ENCODE measurements around the gene PRKRIP1. TPM values are rescaled to one million over a fixed set of nuclear protein-coding genes. Genes with fewer than 3 reads are reported as not detected.

The PRKRIP1 gene
- total and polyA plus RNA-seq, 2 experiments from 2014 or later = 60.1 to 76.3 TPM

DNA sequence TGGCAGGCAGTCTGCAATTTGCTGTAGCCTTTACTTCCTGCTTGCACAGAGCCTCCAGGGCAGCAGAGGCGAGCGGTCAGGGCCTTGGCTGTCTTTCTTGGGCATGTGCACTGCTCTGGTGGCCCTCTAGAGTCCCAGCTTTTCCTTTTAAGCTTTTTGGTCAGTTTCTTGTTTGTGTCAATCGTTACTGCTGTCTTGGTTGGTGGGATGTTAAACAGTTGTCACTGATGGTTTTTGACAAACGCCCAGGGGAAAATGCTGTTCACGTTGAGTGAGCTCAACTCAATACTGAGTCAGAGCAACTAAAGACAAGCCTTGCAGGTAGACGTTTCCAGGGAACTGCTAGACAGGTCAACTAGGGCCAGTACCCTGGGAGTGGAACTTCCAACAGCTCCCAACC lies 14.0 kb downstream of the PRKRIP1 start:
- peaks cover 55% of the 10 kb centered on the region for H3K36me3 ChIP-seq

DNA sequence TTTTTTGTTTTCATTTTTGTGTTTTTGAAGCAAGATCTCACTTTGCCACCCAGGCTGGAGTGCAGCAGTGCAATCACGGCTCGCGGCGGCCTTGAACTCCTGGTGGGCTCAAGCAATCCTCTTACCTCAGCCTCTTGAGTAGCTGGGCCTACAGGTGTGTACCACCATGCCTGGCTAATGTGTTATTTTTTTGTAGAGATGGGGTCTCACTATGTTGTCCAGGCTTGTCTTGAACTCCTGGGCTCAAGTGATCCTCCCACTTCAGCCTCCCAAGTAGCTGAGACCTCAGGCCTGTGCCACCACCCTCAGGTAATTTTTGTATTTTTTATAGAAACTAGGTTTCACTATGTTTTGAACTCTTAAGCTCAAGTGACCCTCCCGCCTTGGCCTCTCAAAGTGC lies 14.8 kb downstream of the PRKRIP1 start:
- Histone ChIP-seq H3K27me3 (no peaks in the 10 kb centered on the region), H3K4me3 (no peak overlapping the region), H3K4me1 (ENCODE audit: low read depth) (no peaks in the 10 kb centered on the region), H3K36me3 (peaks cover 50% of the 10 kb centered on the region), H3K27ac (no peak overlapping the region), H3K9me3 (ENCODE audit: low read depth) (no peaks in the 10 kb centered on the region)
- DNase-seq (ENCODE audit: low read depth in 1 of 2, low spot score in 1 of 2) = no peak
- TF ChIP-seq, protein P1, sequence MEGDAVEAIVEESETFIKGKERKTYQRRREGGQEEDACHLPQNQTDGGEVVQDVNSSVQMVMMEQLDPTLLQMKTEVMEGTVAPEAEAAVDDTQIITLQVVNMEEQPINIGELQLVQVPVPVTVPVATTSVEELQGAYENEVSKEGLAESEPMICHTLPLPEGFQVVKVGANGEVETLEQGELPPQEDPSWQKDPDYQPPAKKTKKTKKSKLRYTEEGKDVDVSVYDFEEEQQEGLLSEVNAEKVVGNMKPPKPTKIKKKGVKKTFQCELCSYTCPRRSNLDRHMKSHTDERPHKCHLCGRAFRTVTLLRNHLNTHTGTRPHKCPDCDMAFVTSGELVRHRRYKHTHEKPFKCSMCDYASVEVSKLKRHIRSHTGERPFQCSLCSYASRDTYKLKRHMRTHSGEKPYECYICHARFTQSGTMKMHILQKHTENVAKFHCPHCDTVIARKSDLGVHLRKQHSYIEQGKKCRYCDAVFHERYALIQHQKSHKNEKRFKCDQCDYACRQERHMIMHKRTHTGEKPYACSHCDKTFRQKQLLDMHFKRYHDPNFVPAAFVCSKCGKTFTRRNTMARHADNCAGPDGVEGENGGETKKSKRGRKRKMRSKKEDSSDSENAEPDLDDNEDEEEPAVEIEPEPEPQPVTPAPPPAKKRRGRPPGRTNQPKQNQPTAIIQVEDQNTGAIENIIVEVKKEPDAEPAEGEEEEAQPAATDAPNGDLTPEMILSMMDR (IDR thresholded peaks at IDR 0.05; ENCODE audit: low read depth, low read length) = no peak

More for the DNA sequence above, 14.0 kb downstream of the PRKRIP1 start:
- DNase-seq (ENCODE audit: low read depth in 1 of 2, low spot score in 1 of 2) = no peak
- H3K4me3 ChIP-seq = no peak overlapping the region
- no peaks in the 10 kb centered on the region for H3K4me1 ChIP-seq (ENCODE audit: low read depth)
- TF ChIP-seq, protein P1 (IDR thresholded peaks at IDR 0.05; ENCODE audit: low read depth, low read length) = no peak
- no peaks in the 10 kb centered on the region for H3K27me3 ChIP-seq
- H3K27ac ChIP-seq = no peak overlapping the region
- no peaks in the 10 kb centered on the region for H3K9me3 ChIP-seq (ENCODE audit: low read depth)

DNA sequence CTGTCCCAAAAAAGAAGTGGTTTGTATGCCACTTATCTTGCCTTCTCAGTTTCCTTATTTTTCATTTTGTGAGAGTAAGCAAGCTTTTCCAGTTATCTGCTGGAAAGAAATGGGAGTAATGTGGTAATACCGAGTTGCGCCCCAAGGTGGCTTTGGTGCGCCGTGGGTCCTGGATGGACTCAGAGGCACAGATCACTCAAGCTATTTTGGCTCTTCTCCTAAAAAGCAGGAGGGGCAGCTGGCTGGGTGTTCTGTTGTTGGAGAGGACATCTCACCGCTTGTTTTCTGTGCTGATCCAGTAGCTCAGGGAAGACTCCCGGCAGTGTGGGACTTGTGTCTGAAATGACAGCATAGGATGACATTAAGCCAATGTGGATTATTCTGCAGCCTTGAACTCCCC lies 16.4 kb downstream of the PRKRIP1 start:
- Histone ChIP-seq H3K27me3 (no peaks in the 10 kb centered on the region), H3K4me1 (ENCODE audit: low read depth) (no peaks in the 10 kb centered on the region), H3K4me3 (no peak overlapping the region), H3K27ac (no peak overlapping the region), H3K36me3 (peaks cover 48% of the 10 kb centered on the region), H3K9me3 (ENCODE audit: low read depth) (no peaks in the 10 kb centered on the region)
- DNase-seq (ENCODE audit: low read depth in 1 of 2, low spot score in 1 of 2) = peak in 1 of 2 donors; percentile 41
- TF ChIP-seq, protein P1 (IDR thresholded peaks at IDR 0.05; ENCODE audit: low read depth, low read length) = peak; percentile 43

DNA sequence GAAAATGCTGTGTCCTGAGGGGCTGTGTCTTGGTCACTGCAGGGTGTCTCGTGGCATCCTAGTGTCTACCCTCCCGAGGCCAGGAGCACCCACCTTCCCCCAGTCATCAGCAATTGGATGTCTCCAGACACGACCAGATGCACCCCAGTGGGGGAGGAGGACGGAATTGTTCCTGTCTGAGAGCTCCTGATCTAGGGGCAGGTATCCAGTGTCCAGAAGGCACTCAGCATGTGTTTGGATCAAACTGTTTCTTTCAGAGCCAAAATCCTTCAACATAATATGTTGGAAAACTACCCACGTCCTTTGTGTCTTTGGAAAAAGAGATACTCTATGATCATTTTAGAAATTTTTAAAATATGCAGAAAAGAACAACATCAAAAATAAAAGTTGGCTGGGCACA lies 16.9 kb downstream of the PRKRIP1 start:
- H3K4me3 ChIP-seq = no peak overlapping the region
- peaks cover 43% of the 10 kb centered on the region for H3K36me3 ChIP-seq
- H3K27ac ChIP-seq = no peak overlapping the region
- no peaks in the 10 kb centered on the region for H3K4me1 ChIP-seq (ENCODE audit: low read depth)
- H3K27me3 ChIP-seq = no peaks in the 10 kb centered on the region
- H3K9me3 ChIP-seq (ENCODE audit: low read depth) = no peaks in the 10 kb centered on the region
- DNase-seq (ENCODE audit: low read depth in 1 of 2, low spot score in 1 of 2) = no peak
- TF ChIP-seq, protein P1 (IDR thresholded peaks at IDR 0.05; ENCODE audit: low read depth, low read length) = no peak

DNA sequence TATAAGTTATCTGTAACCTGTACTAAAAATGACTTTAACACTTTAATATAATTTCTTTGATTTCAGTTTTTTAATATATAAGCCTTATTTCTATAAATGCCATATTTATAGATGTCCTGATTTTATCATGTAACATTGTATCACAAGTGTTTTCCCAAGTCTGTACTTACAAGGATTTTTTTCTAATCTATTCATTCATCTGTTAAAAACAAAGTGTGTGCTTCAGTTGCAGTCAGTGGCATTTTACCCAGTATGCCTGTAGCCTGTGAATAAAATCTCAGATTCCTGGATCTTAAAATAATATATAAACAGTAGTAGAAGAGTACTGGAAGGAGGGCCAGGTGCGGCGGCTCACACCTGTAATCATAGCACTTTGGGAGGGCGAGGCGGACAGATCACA lies 17.4 kb downstream of the PRKRIP1 start:
- H3K27me3 ChIP-seq = no peaks in the 10 kb centered on the region
- H3K4me1 ChIP-seq (ENCODE audit: low read depth) = no peaks in the 10 kb centered on the region
- H3K36me3 ChIP-seq = peaks cover 44% of the 10 kb centered on the region
- TF ChIP-seq, protein P1 (IDR thresholded peaks at IDR 0.05; ENCODE audit: low read depth, low read length) = no peak
- H3K27ac ChIP-seq = no peak overlapping the region
- no peak overlapping the region for H3K4me3 ChIP-seq
- H3K9me3 ChIP-seq (ENCODE audit: low read depth) = no peaks in the 10 kb centered on the region
- DNase-seq (ENCODE audit: low read depth in 1 of 2, low spot score in 1 of 2) = no peak
